HG03439 (cell line): ENCODE data around the gene MYRIP.

ENCODE experiments used
- ATAC-seq: cut with Tn5 transposase; IDR thresholded peaks from one replicate; pipeline ENCODE4 v1.9.1; 2021; ENCODE audit warnings: mild to moderate bottlenecking, moderate library complexity; ENCODE audit not compliant: unreplicated experiment

Gene MYRIP

DNA sequence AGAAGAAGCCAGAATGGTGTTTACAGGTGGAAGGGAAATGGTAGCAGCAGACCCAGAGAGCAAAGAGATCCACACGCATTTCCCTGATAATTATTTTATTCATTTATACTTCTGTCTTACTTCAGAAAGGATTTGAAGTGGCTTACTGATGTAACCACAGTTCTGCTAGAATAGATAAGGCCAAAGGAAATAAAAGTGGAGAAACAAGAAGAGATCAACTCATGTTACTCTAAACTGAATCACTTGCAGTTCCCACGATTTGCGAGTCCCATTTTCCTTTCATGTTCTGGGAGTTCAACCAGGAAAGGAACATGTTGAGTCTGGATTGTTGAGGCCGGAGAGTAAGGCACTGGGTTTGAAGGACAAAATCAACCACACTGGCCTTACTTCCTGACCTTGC, 151.8 kb downstream of the MYRIP start:
- ATAC-seq, result no peak

DNA sequence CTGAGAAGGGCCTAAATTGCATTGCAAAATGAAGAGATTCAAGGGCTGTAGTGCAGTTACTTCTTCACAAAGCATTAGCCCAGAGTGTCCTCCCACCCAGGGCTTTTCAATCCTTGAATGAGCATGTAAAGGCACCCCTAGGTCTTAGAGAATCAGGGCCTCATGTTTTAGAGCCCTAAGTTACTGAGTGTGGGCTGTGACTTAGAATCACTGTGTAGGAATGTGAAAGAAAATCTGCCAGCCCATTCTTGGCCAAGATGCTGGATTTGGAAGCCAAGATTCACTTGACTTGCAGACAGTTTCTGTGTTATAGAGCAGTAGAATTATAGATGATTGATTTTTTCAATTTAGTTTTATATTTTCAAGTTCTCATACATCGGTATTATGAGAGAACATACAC, 153.2 kb downstream of the MYRIP start:
- no peak for ATAC-seq

- no peak for ATAC-seq
Observed at GRCh38 chr3:39965461-39965860, 156.1 kb downstream of the MYRIP start.

- ATAC-seq, result no peak
Observed at GRCh38 chr3:39965997-39966396, 156.6 kb downstream of the MYRIP start.

DNA sequence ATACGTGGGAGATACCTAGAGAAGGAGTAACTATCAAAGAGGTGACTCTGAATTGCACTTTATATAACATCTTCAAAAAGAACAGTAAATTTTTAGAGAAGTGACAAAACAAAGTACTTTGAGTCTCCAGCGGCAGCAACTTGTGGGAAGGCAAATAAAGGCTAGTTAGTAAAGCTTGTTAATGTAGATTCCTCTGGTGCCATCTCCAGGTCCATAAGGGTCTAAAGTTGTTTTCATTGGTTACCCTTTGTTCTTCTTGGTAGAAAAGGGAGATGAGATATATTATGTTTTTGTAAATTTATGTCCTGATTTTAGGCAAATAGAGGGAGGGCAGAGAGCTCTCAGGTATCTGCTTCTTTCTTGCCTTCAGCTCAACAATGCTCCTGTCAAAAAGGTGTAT, 161.6 kb downstream of the MYRIP start:
- ATAC-seq, result no peak

DNA sequence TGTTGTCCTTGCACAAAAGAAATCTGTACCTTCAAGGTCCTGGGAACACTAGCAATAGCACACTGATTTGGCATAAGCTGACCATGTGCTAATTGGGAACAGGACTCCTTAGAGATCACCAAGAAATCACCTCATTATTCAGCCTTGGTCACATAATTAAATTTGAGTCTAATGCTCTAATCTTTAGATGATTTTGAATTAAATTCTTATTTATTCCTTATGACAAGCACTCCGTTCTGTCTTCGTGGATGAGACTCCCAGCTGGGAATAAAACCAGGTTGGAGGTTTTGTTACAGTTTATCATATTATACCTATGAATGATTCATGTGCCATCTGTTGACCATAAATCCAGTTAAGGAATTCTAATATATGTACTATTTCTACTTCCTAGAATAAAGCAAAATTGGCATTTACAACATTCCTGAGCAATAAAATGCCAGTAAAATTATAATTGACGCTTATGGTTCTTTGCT, 162.2 kb downstream of the MYRIP start:
- ATAC-seq, result no peak

GRCh38 chr3:39972508-39972907, 163.1 kb downstream of the MYRIP start:
- ATAC-seq, result no peak

DNA sequence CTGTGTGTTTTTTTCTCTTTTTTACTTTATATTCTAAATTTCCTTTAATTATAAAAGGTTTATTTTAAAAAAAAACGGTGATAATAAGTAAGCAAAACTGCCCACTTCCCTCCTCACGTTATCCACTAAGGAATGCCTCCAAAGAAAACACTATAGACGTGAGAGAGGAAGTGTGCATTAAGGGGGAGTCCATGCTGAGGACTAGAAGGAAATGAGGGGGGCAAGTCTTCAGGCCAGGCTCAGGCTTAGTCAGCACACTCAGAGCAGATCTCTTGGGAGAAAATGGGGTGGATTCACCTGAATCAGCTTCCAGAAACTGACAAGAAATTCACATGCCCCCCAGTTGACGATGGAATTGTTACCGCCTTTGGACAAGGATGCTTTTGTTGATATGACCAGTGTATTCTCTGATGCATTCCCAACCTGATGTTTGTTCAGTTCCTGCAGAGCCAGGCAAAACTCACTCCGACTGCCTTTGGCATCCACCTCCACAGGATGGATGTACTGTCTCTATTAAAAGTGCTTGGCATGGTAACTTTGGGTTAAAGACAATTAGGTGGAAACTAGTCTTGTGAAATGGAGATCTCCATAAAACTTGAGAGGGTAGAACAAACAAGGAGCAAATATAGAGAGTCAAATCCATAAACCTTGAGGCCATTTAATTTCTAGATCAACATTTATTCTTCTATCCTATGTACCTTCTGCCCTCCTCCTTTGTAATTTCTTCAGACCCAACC, 167.8 kb downstream of the MYRIP start:
- ATAC-seq, result no peak

- no peak for ATAC-seq
Observed at GRCh38 chr3:39978308-39978707, 168.9 kb downstream of the MYRIP start.

GRCh38 chr3:39980058-39980457, 170.6 kb downstream of the MYRIP start:
- no peak for ATAC-seq

GRCh38 chr3:39980781-39981180, 171.4 kb downstream of the MYRIP start:
- no peak for ATAC-seq

GRCh38 chr3:39981547-39982184, 172.3 kb downstream of the MYRIP start:
- no peak for ATAC-seq

DNA sequence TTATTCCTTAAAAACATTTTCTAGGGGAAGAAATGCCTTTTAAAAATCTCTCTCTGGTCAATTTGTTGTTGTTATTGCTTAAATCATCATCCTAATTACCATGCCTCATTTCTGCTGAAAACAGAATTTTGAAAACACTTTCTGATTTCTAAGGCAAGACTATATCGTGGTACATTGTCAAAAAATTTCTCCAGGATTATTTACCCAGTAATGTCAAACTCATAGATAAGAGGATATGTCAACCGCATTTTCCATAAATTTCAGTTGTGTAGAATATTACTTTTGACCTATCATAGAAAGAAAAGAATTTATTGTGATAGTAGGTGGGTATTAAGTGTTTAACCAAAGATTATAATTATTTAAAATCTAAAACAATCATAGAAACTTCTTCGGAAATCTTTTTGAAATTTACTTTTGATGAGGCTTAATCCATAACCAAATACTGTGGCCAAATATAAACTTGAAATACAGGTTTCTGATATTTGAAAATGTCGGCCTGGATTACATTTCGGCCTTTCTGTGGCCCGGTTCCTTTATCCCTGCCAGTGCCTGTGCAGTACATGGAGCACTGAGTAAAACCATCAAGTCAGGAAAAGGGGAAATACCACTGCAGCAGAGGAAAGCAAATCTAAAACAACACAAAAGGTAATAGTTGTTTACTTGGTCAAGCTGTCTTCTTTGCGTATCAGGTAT, 173.4 kb downstream of the MYRIP start:
- ATAC-seq, result no peak

DNA sequence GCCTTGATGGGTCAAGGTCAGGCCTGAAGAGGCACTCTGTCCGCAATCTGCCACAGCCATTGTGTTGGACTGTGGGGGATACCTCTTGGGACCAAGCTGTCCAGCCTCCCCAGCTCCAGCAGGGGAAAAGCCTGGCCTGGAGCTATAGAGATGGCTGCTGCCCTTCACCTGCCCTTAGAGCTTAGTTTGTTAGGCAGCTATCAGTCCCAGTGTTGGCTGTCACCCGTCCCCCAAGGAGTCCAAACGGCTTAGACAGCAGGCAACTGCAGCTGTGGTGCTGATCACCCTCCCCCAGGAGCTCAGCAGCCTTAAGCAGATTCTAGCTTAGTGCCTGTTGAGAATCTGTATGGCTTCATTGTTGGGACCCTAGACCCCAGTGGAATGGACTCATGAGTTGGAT, 180.3 kb downstream of the MYRIP start:
- no peak for ATAC-seq

DNA sequence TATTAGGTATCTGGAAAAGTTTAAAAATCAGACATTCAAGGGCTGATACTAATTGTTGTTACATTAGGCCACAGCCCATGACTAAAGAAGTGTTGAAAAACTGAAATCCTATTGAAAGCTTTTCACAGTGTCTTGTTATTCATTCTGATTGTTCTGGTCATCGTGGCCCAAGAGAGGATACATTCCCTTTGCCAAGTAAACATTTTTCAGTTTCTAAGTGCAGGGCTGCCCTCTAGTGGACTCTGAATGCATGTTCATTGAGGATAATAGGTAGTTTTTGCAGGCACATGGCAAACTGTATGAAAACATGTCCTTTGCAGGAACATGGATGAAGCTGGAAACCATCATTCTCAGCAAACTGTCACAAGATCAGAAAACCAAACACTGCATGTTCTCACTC, 181.1 kb downstream of the MYRIP start:
- no peak for ATAC-seq

DNA sequence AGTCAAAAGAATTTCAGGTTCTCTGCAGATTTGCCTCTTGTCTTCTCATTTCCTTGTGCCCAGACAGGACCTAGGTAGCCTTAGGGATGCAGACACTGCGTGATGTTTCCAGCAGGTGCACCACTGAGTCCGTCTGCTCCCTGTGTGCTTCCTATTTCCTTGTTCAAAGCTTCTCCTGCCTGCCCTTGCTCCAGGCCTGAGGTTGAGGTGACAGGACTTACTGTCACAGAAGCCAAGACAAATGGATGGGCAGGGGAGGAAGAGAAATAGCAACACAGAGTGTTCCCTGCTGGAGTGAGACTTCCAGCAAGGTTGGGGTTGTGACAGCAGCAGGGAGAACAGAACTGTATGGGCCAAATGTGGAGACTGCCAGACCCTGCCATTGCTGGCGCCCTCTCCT, 199.4 kb downstream of the MYRIP start:
- no peak for ATAC-seq

- no peak for ATAC-seq
Observed at GRCh38 chr3:40009991-40010390, 200.6 kb downstream of the MYRIP start.

DNA sequence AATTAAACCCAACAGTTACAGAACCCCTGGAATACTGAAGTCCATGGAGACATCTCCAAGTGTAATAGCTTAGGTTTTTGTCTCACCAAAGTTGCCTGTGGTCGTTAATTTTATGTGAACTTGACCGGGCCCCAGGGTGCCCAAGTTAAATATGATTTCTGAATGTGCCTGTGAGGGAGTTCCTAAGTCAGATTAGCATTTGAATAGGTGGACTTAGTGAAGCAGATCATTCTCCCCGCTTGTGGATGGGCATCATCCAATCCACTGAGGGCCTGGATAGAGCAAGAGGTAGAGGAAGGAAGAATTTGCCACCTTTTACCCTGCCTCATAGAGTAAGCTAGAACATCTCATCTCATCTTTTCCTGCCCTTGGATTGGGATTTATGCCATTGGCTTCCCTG, 203.0 kb downstream of the MYRIP start:
- ATAC-seq, result no peak

GRCh38 chr3:40016391-40016790, 207.0 kb downstream of the MYRIP start:
- no peak for ATAC-seq

- ATAC-seq, result no peak
Observed at GRCh38 chr3:40018369-40018768, 209.0 kb downstream of the MYRIP start.

DNA sequence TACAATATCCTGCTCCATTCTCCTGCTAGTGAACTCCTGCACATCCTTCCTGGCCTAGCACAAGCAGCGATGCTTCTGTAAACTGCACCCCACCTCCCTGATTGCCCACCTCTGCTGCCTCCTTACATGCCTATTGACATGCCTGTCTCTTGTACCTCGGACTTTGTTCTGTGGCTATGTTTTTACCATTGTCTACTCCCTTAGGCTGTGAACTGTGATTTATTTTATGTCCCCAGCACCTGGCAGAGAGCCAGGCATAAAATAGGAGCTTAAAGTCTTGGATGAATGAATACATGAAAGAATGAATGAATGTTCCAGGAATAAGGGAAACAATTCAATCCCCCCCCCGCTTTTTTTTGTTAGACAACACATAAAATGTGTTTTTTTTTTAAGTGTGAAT, 210.0 kb downstream of the MYRIP start:
- no peak for ATAC-seq

DNA sequence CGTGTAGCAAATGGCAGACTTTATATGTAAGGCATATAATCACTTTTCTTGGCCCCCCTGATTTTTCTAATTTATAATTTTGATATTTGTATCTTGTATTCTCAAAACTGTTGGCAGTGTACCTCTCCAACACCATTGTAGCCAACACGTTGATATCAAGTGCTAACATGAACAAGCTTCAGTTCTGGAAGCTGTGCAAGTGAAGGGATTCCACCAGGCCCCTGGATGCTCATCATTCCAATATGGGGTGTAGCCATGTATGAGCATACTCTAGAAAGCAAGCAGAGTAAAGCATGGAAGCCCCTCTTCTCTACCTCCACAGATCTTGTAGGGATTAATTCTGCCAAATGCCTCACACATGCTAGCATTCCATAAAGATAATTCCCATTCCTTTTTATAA, 211.3 kb downstream of the MYRIP start:
- no peak for ATAC-seq
